Mesodermal cell (in vitro differentiated cells): ENCODE results near the gene TFCP2.

Source experiments
- H3K27ac ChIP-seq: 2 replicates; pipeline ENCODE4 v1.7.0; 2013; ENCODE audit warnings: mild to moderate bottlenecking, low read depth, low read length, moderate library complexity; ENCODE audit not compliant: severe bottlenecking
- H3K36me3 ChIP-seq: 2 replicates; pipeline ENCODE4 v1.7.1; 2013; ENCODE audit warnings: mild to moderate bottlenecking, low read length, moderate library complexity; ENCODE audit not compliant: control insufficient read depth, insufficient read depth
- H3K4me1 ChIP-seq: one replicate; pipeline ENCODE4 v1.7.1; 2013; ENCODE audit warnings: mild to moderate bottlenecking, low read length; ENCODE audit not compliant: insufficient read depth, control insufficient read depth, poor library complexity, severe bottlenecking
- H3K4me3 ChIP-seq: 2 replicates; pipeline ENCODE4 v1.7.0; 2013; ENCODE audit warnings: low read length, control low read depth, mild to moderate bottlenecking; ENCODE audit not compliant: insufficient read depth, poor library complexity, severe bottlenecking; ENCODE audit errors: extremely low read depth
- H3K9me3 ChIP-seq: 2 replicates; pipeline ENCODE4 v1.7.1; 2013; ENCODE audit warnings: mild to moderate bottlenecking, low read length, moderate library complexity; ENCODE audit not compliant: control insufficient read depth
- WGBS, 2 experiments: methylation state at CpG; one replicate each; pipeline ENCODE4 v1.1.5; 2013; ENCODE audit warnings: missing lambda C conversion rate in 2 of 2; ENCODE audit not compliant: insufficient coverage in 2 of 2; 5-methylcytosine and 5-hydroxymethylcytosine counted together

TFCP2 gene

GRCh38 chr12:51196547-51196946 lies 23.6 kb upstream of the TFCP2 start:
- 96 to 99% methylated on average over 7 to 9 of the region's 9 CpGs for whole genome bisulfite sequencing, 2 experiments
- H3K27ac ChIP-seq = no peak overlapping the region
- H3K36me3 ChIP-seq = no peaks in the 10 kb centered on the region
- H3K9me3 ChIP-seq = no peaks in the 10 kb centered on the region
- no peaks in the 10 kb centered on the region for H3K4me1 ChIP-seq
- no peak overlapping the region for H3K4me3 ChIP-seq

- WGBS, 2 experiments = 87 to 100% methylated on average over 4 to 7 of the region's 7 CpGs
- no peak overlapping the region for H3K27ac ChIP-seq
- no peaks in the 10 kb centered on the region for H3K4me1 ChIP-seq
- no peak overlapping the region for H3K4me3 ChIP-seq
- no peaks in the 10 kb centered on the region for H3K36me3 ChIP-seq
- no peaks in the 10 kb centered on the region for H3K9me3 ChIP-seq
Observed at GRCh38 chr12:51195841-51196240, 22.9 kb upstream of the TFCP2 start.

- Histone ChIP-seq H3K4me3 (no peak overlapping the region), H3K9me3 (no peaks in the 10 kb centered on the region), H3K4me1 (no peaks in the 10 kb centered on the region), H3K27ac (no peak overlapping the region), H3K36me3 (no peaks in the 10 kb centered on the region)
- WGBS, 2 experiments = 93 to 95% methylated on average over 4 to 5 of the region's 5 CpGs
Observed at GRCh38 chr12:51192284-51192671, 19.3 kb upstream of the TFCP2 start.

- no peaks in the 10 kb centered on the region for H3K36me3 ChIP-seq
- H3K4me3 ChIP-seq = no peak overlapping the region
- H3K27ac ChIP-seq = no peak overlapping the region
- H3K9me3 ChIP-seq = no peaks in the 10 kb centered on the region
- WGBS, 2 experiments = 85 to 88% methylated on average over 4 to 10 of the region's 12 CpGs
- H3K4me1 ChIP-seq = no peaks in the 10 kb centered on the region
Observed at GRCh38 chr12:51191516-51192283, 18.8 kb upstream of the TFCP2 start.

- Histone ChIP-seq H3K4me1 (no peaks in the 10 kb centered on the region), H3K36me3 (no peaks in the 10 kb centered on the region), H3K27ac (no peak overlapping the region), H3K9me3 (no peaks in the 10 kb centered on the region), H3K4me3 (no peak overlapping the region)
- 94 to 100% methylated on average over 1 to 3 of the region's 4 CpGs for WGBS, 2 experiments
Observed at GRCh38 chr12:51190820-51191219, 17.9 kb upstream of the TFCP2 start.

GRCh38 chr12:51189790-51190355 lies 16.9 kb upstream of the TFCP2 start:
- Histone ChIP-seq H3K4me1 (no peaks in the 10 kb centered on the region), H3K36me3 (no peaks in the 10 kb centered on the region), H3K4me3 (no peak overlapping the region), H3K9me3 (no peaks in the 10 kb centered on the region), H3K27ac (no peak overlapping the region)
- 90 to 95% methylated on average over 14 of the region's 14 CpGs for WGBS, 2 experiments

GRCh38 chr12:51188359-51189051 lies 15.6 kb upstream of the TFCP2 start:
- Histone ChIP-seq H3K4me1 (no peaks in the 10 kb centered on the region), H3K36me3 (no peaks in the 10 kb centered on the region), H3K4me3 (no peak overlapping the region), H3K9me3 (no peaks in the 10 kb centered on the region), H3K27ac (no peak overlapping the region)
- 87 to 97% methylated on average over 5 to 12 of the region's 14 CpGs for WGBS, 2 experiments

- H3K36me3 ChIP-seq = no peaks in the 10 kb centered on the region
- no peak overlapping the region for H3K4me3 ChIP-seq
- no peak overlapping the region for H3K27ac ChIP-seq
- H3K9me3 ChIP-seq = no peaks in the 10 kb centered on the region
- 76 to 90% methylated on average over 3 to 4 of the region's 5 CpGs for WGBS, 2 experiments
- no peaks in the 10 kb centered on the region for H3K4me1 ChIP-seq
Observed at GRCh38 chr12:51187370-51187987, 14.5 kb upstream of the TFCP2 start.

GRCh38 chr12:51186465-51187085 lies 13.6 kb upstream of the TFCP2 start:
- H3K36me3 ChIP-seq = no peaks in the 10 kb centered on the region
- no peaks in the 10 kb centered on the region for H3K4me1 ChIP-seq
- WGBS, 2 experiments = 83% methylated on average over 2 of the region's 3 CpGs; no CpG with 5 or more reads in 1 of the 2 experiments
- H3K9me3 ChIP-seq = no peaks in the 10 kb centered on the region
- H3K27ac ChIP-seq = no peak overlapping the region
- H3K4me3 ChIP-seq = no peak overlapping the region

- H3K36me3 ChIP-seq = no peaks in the 10 kb centered on the region
- H3K4me3 ChIP-seq = no peak overlapping the region
- WGBS, 2 experiments = 93 to 94% methylated on average over 2 to 3 of the region's 6 CpGs
- no peak overlapping the region for H3K27ac ChIP-seq
- no peaks in the 10 kb centered on the region for H3K9me3 ChIP-seq
- no peaks in the 10 kb centered on the region for H3K4me1 ChIP-seq
Observed at GRCh38 chr12:51185171-51185717, 12.3 kb upstream of the TFCP2 start.
